ENCODE data around the gene GDI2.

- no peak for TF ChIP-seq REST (IDR thresholded peaks at IDR 0.05; ENCODE audit: insufficient read depth in 1 of 2, low read depth in 2 of 2, low read length in 2 of 2)
- no peak for TF ChIP-seq POLR2AphosphoS5 (IDR thresholded peaks at IDR 0.05; ENCODE audit: low read depth, low read length)
- no peak for TF ChIP-seq SIN3A (IDR thresholded peaks at IDR 0.05; ENCODE audit: borderline replicate concordance, insufficient read depth, low read length)
- no peak for TF ChIP-seq TAF1 (IDR thresholded peaks at IDR 0.05; ENCODE audit: borderline replicate concordance, insufficient read depth, low read length)
Measured at GRCh38 chr10:5765617-5766016, 47.6 kb downstream of the GDI2 start.
